Neuronal stem cell (in vitro differentiated cells): ENCODE results near the gene RPLP1.

ENCODE experiments used
- DNase-seq: peaks from one replicate; pipeline ENCODE4 v3.0.0-alpha.2; 2013; ENCODE audit warnings: low spot score
- H2AFZ ChIP-seq: one replicate; pipeline ENCODE4 v1.6.1; 2013; ENCODE audit warnings: mild to moderate bottlenecking, low read length, inconsistent platforms
- H2AK5ac ChIP-seq: 2 replicates; pipeline ENCODE4 v1.6.1; 2013; ENCODE audit warnings: low read depth, mild to moderate bottlenecking, inconsistent platforms, low read length, moderate library complexity, mixed read lengths
- H2BK120ac ChIP-seq: 2 replicates; pipeline ENCODE4 v1.6.1; 2013; ENCODE audit warnings: low read depth, mild to moderate bottlenecking, inconsistent platforms, low read length, moderate library complexity, mixed read lengths
- H2BK12ac ChIP-seq: one replicate; pipeline ENCODE4 v1.6.1; 2013; ENCODE audit warnings: low read length, inconsistent platforms
- H2BK15ac ChIP-seq: 2 replicates; pipeline ENCODE4 v1.6.1; 2013; ENCODE audit warnings: mild to moderate bottlenecking, low read length, inconsistent platforms, mixed read lengths
- H2BK5ac ChIP-seq: one replicate; pipeline ENCODE4 v1.6.1; 2013; ENCODE audit warnings: inconsistent platforms, mild to moderate bottlenecking, low read length, moderate library complexity
- H3K14ac ChIP-seq: one replicate; pipeline ENCODE4 v1.6.1; 2013; ENCODE audit warnings: low read length, inconsistent platforms
- H3K18ac ChIP-seq: 2 replicates; pipeline ENCODE4 v1.6.1; 2013; ENCODE audit warnings: low read length, inconsistent platforms
- H3K23ac ChIP-seq: 2 replicates; pipeline ENCODE4 v1.6.1; 2013; ENCODE audit warnings: low read depth, mild to moderate bottlenecking, mixed read lengths, low read length, inconsistent platforms; ENCODE audit not compliant: poor library complexity
- H3K27ac ChIP-seq: replicated peaks from 3 replicates; pipeline ENCODE4 v1.5.1; 2013; ENCODE audit warnings: low read length, inconsistent platforms
- H3K27me3 ChIP-seq, 3 experiments: 2 replicates each; pipeline ENCODE4 v1.6.1; 2013; ENCODE audit warnings: low read length in 3 of 3, mild to moderate bottlenecking in 2 of 3, inconsistent platforms in 1 of 3, low read depth in 1 of 3, mixed read lengths in 1 of 3, moderate library complexity in 1 of 3; ENCODE audit not compliant: control insufficient read depth in 3 of 3, insufficient read depth in 3 of 3
- H3K36me3 ChIP-seq, 2 donors: replicated peaks in 1 of 2; 2 replicates each; pipeline ENCODE4 v1.6.1; 2013; ENCODE audit warnings: low read length in 2 of 2; ENCODE audit not compliant: control insufficient read depth in 2 of 2, insufficient read depth in 2 of 2
- H3K4ac ChIP-seq: 2 replicates; pipeline ENCODE4 v1.6.1; 2013; ENCODE audit warnings: inconsistent platforms, mild to moderate bottlenecking, low read length, moderate library complexity
- H3K4me1 ChIP-seq, 2 donors: 1 replicate in 1 of 2; 2 replicates in 1 of 2; pipeline ENCODE4 v1.6.1; 2013; ENCODE audit warnings: low read length in 2 of 2, low read depth in 1 of 2; ENCODE audit not compliant: control insufficient read depth in 2 of 2, insufficient read depth in 1 of 2
- H3K4me2 ChIP-seq: one replicate; pipeline ENCODE4 v1.6.1; 2013; ENCODE audit warnings: mild to moderate bottlenecking, low read length, inconsistent platforms; ENCODE audit not compliant: insufficient read depth, poor library complexity, severe bottlenecking
- H3K4me3 ChIP-seq, 2 donors: 2 replicates each; pipeline ENCODE4 v1.5.1; 2013; ENCODE audit warnings: low read length in 2 of 2, mild to moderate bottlenecking in 2 of 2, inconsistent platforms in 1 of 2, moderate library complexity in 1 of 2
- H3K79me1 ChIP-seq: one replicate; pipeline ENCODE4 v1.6.1; 2013; ENCODE audit warnings: low read depth, mild to moderate bottlenecking, inconsistent platforms, low read length, moderate library complexity
- H3K9ac ChIP-seq: one replicate; pipeline ENCODE4 v1.6.1; 2013; ENCODE audit warnings: mild to moderate bottlenecking, low read depth, low read length, inconsistent platforms; ENCODE audit not compliant: poor library complexity
- H3K9me3 ChIP-seq, 2 donors: replicated peaks in 1 of 2; 2 replicates each; pipeline versions ENCODE3 to v1.6.1; 2013; ENCODE audit warnings: low read length in 2 of 2, mild to moderate bottlenecking in 2 of 2, inconsistent platforms in 1 of 2, low read depth in 1 of 2, mixed read lengths in 1 of 2, moderate library complexity in 1 of 2; ENCODE audit not compliant: control insufficient read depth in 2 of 2, insufficient read depth in 1 of 2
- H4K8ac ChIP-seq: one replicate; pipeline ENCODE4 v1.6.1; 2013; ENCODE audit warnings: low read depth, mild to moderate bottlenecking, inconsistent platforms, low read length, moderate library complexity
- H4K91ac ChIP-seq: one replicate; pipeline ENCODE4 v1.6.1; 2013; ENCODE audit warnings: low read length, low read depth, mild to moderate bottlenecking, inconsistent platforms; ENCODE audit not compliant: poor library complexity
- WGBS, 2 donors: extraction: QIAGEN DNeasy Blood & Tissue Kit; methylation state at CpG; one replicate each; pipeline ENCODE4 v1.1.7; 2013; ENCODE audit warnings: missing lambda C conversion rate in 2 of 2, mixed read lengths in 1 of 2; ENCODE audit not compliant: insufficient read length in 2 of 2, insufficient replicate concordance in 1 of 2; ENCODE audit errors: extremely low coverage in 2 of 2; 5-methylcytosine and 5-hydroxymethylcytosine counted together

Gene RPLP1

GRCh38 chr15:69421498-69421897 is 31.1 kb upstream of the RPLP1 start:
- no peaks in the 10 kb centered on the region for H3K27me3 ChIP-seq
- no peak overlapping the region for H2BK12ac ChIP-seq
- H3K27ac ChIP-seq = no peak overlapping the region
- H3K23ac ChIP-seq = no peak overlapping the region
- no peak overlapping the region for H3K4me3 ChIP-seq
- H3K14ac ChIP-seq = no peak overlapping the region
- no peak overlapping the region for H3K4ac ChIP-seq
- no peak overlapping the region for H3K18ac ChIP-seq
- H2BK120ac ChIP-seq = no peak overlapping the region
- H2AFZ ChIP-seq = no peak overlapping the region
- no peaks in the 10 kb centered on the region for H3K79me1 ChIP-seq
- H2BK5ac ChIP-seq = no peak overlapping the region
- no peak overlapping the region for H2AK5ac ChIP-seq
- no peaks in the 10 kb centered on the region for H3K4me1 ChIP-seq
- no peak overlapping the region for H3K9ac ChIP-seq
- H3K9me3 ChIP-seq = no peaks in the 10 kb centered on the region
- peaks cover 29 to 97% of the 10 kb centered on the region in 2 donors for H3K36me3 ChIP-seq
- no peak overlapping the region for H4K91ac ChIP-seq
- no peak for DNase-seq
- H3K4me2 ChIP-seq = no peak overlapping the region
- no peak overlapping the region for H4K8ac ChIP-seq
- no peak overlapping the region for H2BK15ac ChIP-seq

- H2BK12ac ChIP-seq = no peak overlapping the region
- H3K14ac ChIP-seq = no peak overlapping the region
- no CpG with 5 or more reads among the region's 4 CpGs for WGBS, 2 donors
- DNase-seq = no peak
- H3K4me1 ChIP-seq = no peaks in the 10 kb centered on the region
- no peak overlapping the region for H3K23ac ChIP-seq
- H2AK5ac ChIP-seq = no peak overlapping the region
- H3K36me3 ChIP-seq = peaks cover 31 to 100% of the 10 kb centered on the region in 2 donors
- H3K4me2 ChIP-seq = no peak overlapping the region
- no peak overlapping the region for H2BK120ac ChIP-seq
- no peaks in the 10 kb centered on the region for H3K27me3 ChIP-seq
- H3K18ac ChIP-seq = no peak overlapping the region
- H3K4me3 ChIP-seq = no peak overlapping the region
- H3K27ac ChIP-seq = no peak overlapping the region
- H2AFZ ChIP-seq = no peak overlapping the region
- H3K9ac ChIP-seq = no peak overlapping the region
- no peak overlapping the region for H2BK5ac ChIP-seq
- H3K4ac ChIP-seq = no peak overlapping the region
- no peaks in the 10 kb centered on the region for H3K9me3 ChIP-seq
- H3K79me1 ChIP-seq = no peaks in the 10 kb centered on the region
- H4K91ac ChIP-seq = no peak overlapping the region
- no peak overlapping the region for H2BK15ac ChIP-seq
- no peak overlapping the region for H4K8ac ChIP-seq
Measured at GRCh38 chr15:69422336-69422895, 30.2 kb upstream of the RPLP1 start.

GRCh38 chr15:69424001-69424400 is 28.6 kb upstream of the RPLP1 start:
- DNase-seq = no peak
- Histone ChIP-seq H3K4me1 (no peaks in the 10 kb centered on the region), H3K36me3 (peaks cover 31 to 98% of the 10 kb centered on the region in 2 donors)

GRCh38 chr15:69424748-69425413 is 27.7 kb upstream of the RPLP1 start:
- Histone ChIP-seq H2BK5ac (no peak overlapping the region), H2AFZ (no peak overlapping the region), H3K27me3 (no peaks in the 10 kb centered on the region), H2BK12ac (no peak overlapping the region), H3K18ac (no peak overlapping the region), H3K9me3 (no peaks in the 10 kb centered on the region), H3K4me2 (no peak overlapping the region), H3K14ac (no peak overlapping the region), H3K23ac (no peak overlapping the region), H3K79me1 (peaks cover 1% of the 10 kb centered on the region), H3K9ac (no peak overlapping the region), H3K27ac (no peak overlapping the region), H4K91ac (no peak overlapping the region), H3K4me3 (no peak overlapping the region), H2BK15ac (no peak overlapping the region), H4K8ac (no peak overlapping the region), H2BK120ac (no peak overlapping the region), H2AK5ac (no peak overlapping the region), H3K4ac (no peak overlapping the region), H3K36me3 (peaks cover 34 to 98% of the 10 kb centered on the region in 2 donors), H3K4me1 (no peaks in the 10 kb centered on the region)
- DNase-seq = no peak
- no CpG with 5 or more reads among the region's 1 CpG for WGBS, 2 donors

More at GRCh38 chr15:69424001-69424400, 28.6 kb upstream of the RPLP1 start:
- WGBS, 2 donors = no CpG with 5 or more reads among the region's 2 CpGs
- no peak overlapping the region for H4K91ac ChIP-seq
- H3K18ac ChIP-seq = no peak overlapping the region
- peaks cover 1% of the 10 kb centered on the region for H3K79me1 ChIP-seq
- H3K23ac ChIP-seq = no peak overlapping the region
- H3K9ac ChIP-seq = no peak overlapping the region
- no peaks in the 10 kb centered on the region for H3K9me3 ChIP-seq
- no peak overlapping the region for H3K4me2 ChIP-seq
- no peak overlapping the region for H2BK120ac ChIP-seq
- no peak overlapping the region for H2BK12ac ChIP-seq
- H3K14ac ChIP-seq = no peak overlapping the region
- H4K8ac ChIP-seq = no peak overlapping the region
- no peak overlapping the region for H2AFZ ChIP-seq
- H3K27me3 ChIP-seq = no peaks in the 10 kb centered on the region
- H2BK15ac ChIP-seq = no peak overlapping the region
- H3K4me3 ChIP-seq = no peak overlapping the region
- H2BK5ac ChIP-seq = no peak overlapping the region
- no peak overlapping the region for H3K4ac ChIP-seq
- H3K27ac ChIP-seq = no peak overlapping the region
- H2AK5ac ChIP-seq = no peak overlapping the region
